Fibroblast of lung (primary cell): ENCODE data around the gene EFCC1.

Experiments used
- CTCF ChIP-seq, 2 donors: IDR thresholded peaks in 1 of 2; conservative IDR thresholded peaks in 1 of 2; 1 replicate in 1 of 2; 2 replicates in 1 of 2; pipeline ENCODE4 v1.5.1; 2011 to 2012; ENCODE audit warnings: low read length in 2 of 2, control low read depth in 1 of 2, inconsistent platforms in 1 of 2, low read depth in 1 of 2, mild to moderate bottlenecking in 1 of 2
- EZH2 ChIP-seq: IDR thresholded peaks from 2 replicates; pipeline ENCODE4 v1.5.1; 2012; ENCODE audit warnings: low read length, control low read depth, mild to moderate bottlenecking; ENCODE audit errors: missing control alignments

GRCh38 chr3:129006864-129007263, 5.8 kb downstream of the EFCC1 start:
- no peak for TF ChIP-seq CTCF (conservative IDR thresholded peaks at IDR 0.05 in 1 of 2, IDR thresholded peaks at IDR 0.05 in 1 of 2; ENCODE audit: low read depth in 1 of 2, low read length in 2 of 2)
- TF ChIP-seq EZH2 = no peak
